ENCODE data around the gene CACNA1F. TPM values are rescaled to one million over a fixed set of nuclear protein-coding genes. Genes with fewer than 3 reads are reported as not detected.

CACNA1F gene
- total RNA-seq, 4 donors from 2014 or later, result 0.32 to 2.8 (median 0.96) TPM; not detected in 1

- in situ Hi-C loops (cut with MboI; ENCODE audit: low pct_ligation_motif_present in 1 of 4, low pct_unique_long_range_greater_than_20kb in 1 of 4, low sequenced_read_pairs in 3 of 4) (no loop called here), intact Hi-C loops (cut with DNase I; ENCODE audit: low total_unique reads) (no loop called here)
- no peak for DNase-seq
- TF ChIP-seq EP300 (IDR thresholded peaks at IDR 0.05; ENCODE audit: low read depth) (no peak), POLR2AphosphoS5 (IDR thresholded peaks at IDR 0.05) (no peak), POLR2A (IDR thresholded peaks at IDR 0.05) (no peak), CTCF (IDR thresholded peaks at IDR 0.05) (no peak)
- Histone ChIP-seq H3K9me3 (no peaks in the 10 kb centered on the region), H3K4me3 (no peak overlapping the region), H3K27ac (no peak overlapping the region), H3K27me3 (no peaks in the 10 kb centered on the region), H3K36me3 (no peaks in the 10 kb centered on the region), H3K4me1 (no peaks in the 10 kb centered on the region)
- WGBS, 2 donors (ENCODE audit: low coverage in 1 of 2), result 93% methylated on average over 24 of the region's 28 CpGs; no CpG with 5 or more reads in 1 of the 2 donors
Measured at GRCh38 chrX:49247916-49248811, 15.0 kb upstream of the CACNA1F start.

GRCh38 chrX:49247346-49247745 is 14.2 kb upstream of the CACNA1F start:
- no peak for DNase-seq
- Histone ChIP-seq H3K36me3 (no peaks in the 10 kb centered on the region), H3K4me1 (no peaks in the 10 kb centered on the region), H3K27ac (no peak overlapping the region), H3K27me3 (no peaks in the 10 kb centered on the region), H3K9me3 (no peaks in the 10 kb centered on the region), H3K4me3 (no peak overlapping the region)
- 89% methylated on average over 11 of the region's 11 CpGs; no CpG with 5 or more reads in 1 of the 2 donors for WGBS, 2 donors (ENCODE audit: low coverage in 1 of 2)
- TF ChIP-seq POLR2AphosphoS5 (IDR thresholded peaks at IDR 0.05) (no peak), EP300 (IDR thresholded peaks at IDR 0.05; ENCODE audit: low read depth) (no peak), POLR2A (IDR thresholded peaks at IDR 0.05) (no peak), CTCF (IDR thresholded peaks at IDR 0.05) (no peak)
- intact Hi-C loops (cut with DNase I; ENCODE audit: low total_unique reads), result no loop called here
- in situ Hi-C loops (cut with MboI; ENCODE audit: low pct_ligation_motif_present in 1 of 4, low pct_unique_long_range_greater_than_20kb in 1 of 4, low sequenced_read_pairs in 3 of 4), result no loop called here

GRCh38 chrX:49246541-49246940 is 13.4 kb upstream of the CACNA1F start:
- H3K9me3 ChIP-seq, result no peaks in the 10 kb centered on the region
- H3K4me3 ChIP-seq, result no peak overlapping the region
- no peak for TF ChIP-seq CTCF (IDR thresholded peaks at IDR 0.05)
- TF ChIP-seq POLR2A (IDR thresholded peaks at IDR 0.05), result no peak
- TF ChIP-seq EP300 (IDR thresholded peaks at IDR 0.05; ENCODE audit: low read depth), result no peak
- TF ChIP-seq POLR2AphosphoS5 (IDR thresholded peaks at IDR 0.05), result no peak
- no peaks in the 10 kb centered on the region for H3K36me3 ChIP-seq
- no peak overlapping the region for H3K27ac ChIP-seq
- intact Hi-C loops (cut with DNase I; ENCODE audit: low total_unique reads), result no loop called here
- DNase-seq, result no peak
- no peaks in the 10 kb centered on the region for H3K27me3 ChIP-seq
- in situ Hi-C loops (cut with MboI; ENCODE audit: low pct_ligation_motif_present in 1 of 4, low pct_unique_long_range_greater_than_20kb in 1 of 4, low sequenced_read_pairs in 3 of 4), result no loop called here
- no peaks in the 10 kb centered on the region for H3K4me1 ChIP-seq
- WGBS, 2 donors (ENCODE audit: low coverage in 1 of 2), result 92% methylated on average over 10 of the region's 10 CpGs; no CpG with 5 or more reads in 1 of the 2 donors

GRCh38 chrX:49244207-49244606 is 11.1 kb upstream of the CACNA1F start:
- in situ Hi-C loops (cut with MboI; ENCODE audit: low pct_ligation_motif_present in 1 of 4, low pct_unique_long_range_greater_than_20kb in 1 of 4, low sequenced_read_pairs in 3 of 4), result no loop called here
- Histone ChIP-seq H3K4me1 (no peaks in the 10 kb centered on the region), H3K27me3 (no peaks in the 10 kb centered on the region), H3K4me3 (no peak overlapping the region), H3K27ac (no peak overlapping the region), H3K36me3 (no peaks in the 10 kb centered on the region), H3K9me3 (no peaks in the 10 kb centered on the region)
- intact Hi-C loops (cut with DNase I; ENCODE audit: low total_unique reads), result no loop called here
- TF ChIP-seq POLR2AphosphoS5 (IDR thresholded peaks at IDR 0.05), result no peak
- no peak for TF ChIP-seq POLR2A (IDR thresholded peaks at IDR 0.05)
- no peak for TF ChIP-seq CTCF (IDR thresholded peaks at IDR 0.05)
- TF ChIP-seq EP300 (IDR thresholded peaks at IDR 0.05; ENCODE audit: low read depth), result no peak
- 98% methylated on average over 2 of the region's 2 CpGs; no CpG with 5 or more reads in 1 of the 2 donors for WGBS, 2 donors (ENCODE audit: low coverage in 1 of 2)
- no peak for DNase-seq
